SU-DHL-6 (cell line): ENCODE data around the gene NCOA1.

ENCODE experiments used
- CTCF ChIP-seq: fragments of 200-600 bp; sonication (generic); IDR thresholded peaks from one replicate; pipeline ENCODE4 v1.5.1; 2017; ENCODE audit warnings: antibody characterized with exemption, mild to moderate bottlenecking, low read length, moderate library complexity; ENCODE audit not compliant: insufficient read depth, poor library complexity, severe bottlenecking
- EZH2phosphoT487 ChIP-seq: fragments of 200-600 bp; sonication (generic), shearing (Covaris generic); conservative IDR thresholded peaks from 2 replicates; pipeline ENCODE4 v1.6.1; 2018; ENCODE audit warnings: mild to moderate bottlenecking, antibody characterized with exemption, low read length, moderate library complexity, mixed read lengths

- TF ChIP-seq CTCF (no peak), EZH2phosphoT487 (no peak)
Observed at GRCh38 chr2:24501813-24502212, 10.8 kb downstream of the NCOA1 start.
